Measurements from ENCODE around the gene OR5AN1. TPM values are rescaled to one million over a fixed set of nuclear protein-coding genes. Genes with fewer than 3 reads are reported as not detected.
A peak's percentile ranks its signal among the peaks of the same experiment; 100 is the strongest.

The OR5AN1 gene
- total RNA-seq, 2 experiments from 2014 or later, result not detected

DNA sequence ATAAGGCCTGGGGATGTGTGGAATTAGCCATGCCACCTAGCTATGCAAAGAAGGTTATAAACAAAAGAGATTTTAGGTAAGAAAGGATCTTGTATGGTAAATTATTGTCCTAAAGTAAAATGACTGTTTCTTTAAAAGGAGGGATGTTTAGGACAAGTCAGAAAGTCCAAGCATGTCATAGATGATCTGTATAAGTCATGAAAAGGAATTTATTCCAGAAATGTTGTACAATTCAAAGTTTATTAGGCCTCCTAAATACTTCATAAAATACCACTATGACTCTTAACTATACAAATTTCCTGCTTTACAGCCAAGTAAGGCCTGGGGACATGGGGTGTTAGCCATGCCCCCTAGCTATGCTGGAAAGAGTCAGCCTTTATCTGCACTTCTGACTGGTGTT, 44.9 kb downstream of the OR5AN1 start:
- ChIA-PET CTCF (ENCODE audit: unreplicated experiment) (no interaction called here), POLR2A (interaction anchor here (0.8 kb wide), 1 partner anchor 31 kb away, joined by 4 read pairs; no protein-coding TSS in a partner anchor)
- TF ChIP-seq, protein P1, sequence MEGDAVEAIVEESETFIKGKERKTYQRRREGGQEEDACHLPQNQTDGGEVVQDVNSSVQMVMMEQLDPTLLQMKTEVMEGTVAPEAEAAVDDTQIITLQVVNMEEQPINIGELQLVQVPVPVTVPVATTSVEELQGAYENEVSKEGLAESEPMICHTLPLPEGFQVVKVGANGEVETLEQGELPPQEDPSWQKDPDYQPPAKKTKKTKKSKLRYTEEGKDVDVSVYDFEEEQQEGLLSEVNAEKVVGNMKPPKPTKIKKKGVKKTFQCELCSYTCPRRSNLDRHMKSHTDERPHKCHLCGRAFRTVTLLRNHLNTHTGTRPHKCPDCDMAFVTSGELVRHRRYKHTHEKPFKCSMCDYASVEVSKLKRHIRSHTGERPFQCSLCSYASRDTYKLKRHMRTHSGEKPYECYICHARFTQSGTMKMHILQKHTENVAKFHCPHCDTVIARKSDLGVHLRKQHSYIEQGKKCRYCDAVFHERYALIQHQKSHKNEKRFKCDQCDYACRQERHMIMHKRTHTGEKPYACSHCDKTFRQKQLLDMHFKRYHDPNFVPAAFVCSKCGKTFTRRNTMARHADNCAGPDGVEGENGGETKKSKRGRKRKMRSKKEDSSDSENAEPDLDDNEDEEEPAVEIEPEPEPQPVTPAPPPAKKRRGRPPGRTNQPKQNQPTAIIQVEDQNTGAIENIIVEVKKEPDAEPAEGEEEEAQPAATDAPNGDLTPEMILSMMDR (conservative IDR thresholded peaks at IDR 0.05; ENCODE audit: low read length), result no peak
- no peak for TF ChIP-seq EZH2phosphoT487 (IDR thresholded peaks at IDR 0.05; ENCODE audit: borderline replicate concordance, low read depth, low read length)

DNA sequence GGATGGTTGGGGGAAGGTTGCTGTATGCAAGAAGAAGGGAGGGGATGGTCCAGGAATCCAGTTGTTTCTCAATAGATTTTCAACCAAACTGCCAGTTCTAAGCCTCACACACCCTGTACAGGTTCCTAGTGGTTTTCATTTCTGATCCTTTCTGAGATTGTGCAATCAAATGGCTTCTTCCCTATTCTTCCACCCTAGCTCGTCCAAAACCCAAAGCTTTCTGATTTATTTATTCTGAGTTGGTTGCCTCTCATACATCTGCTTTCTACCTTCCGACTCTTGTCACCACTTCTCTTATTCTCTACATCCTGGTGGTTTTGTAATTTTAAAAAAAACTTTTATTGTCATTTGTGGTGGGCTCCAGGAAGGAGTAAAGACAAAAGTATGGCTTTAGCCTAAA, 55.0 kb downstream of the OR5AN1 start:
- ChIA-PET CTCF (ENCODE audit: unreplicated experiment) (no interaction called here), POLR2A (no interaction called here)
- Histone ChIP-seq H3K4me3 (ENCODE audit: low read depth, low read length, poor library complexity, severe bottlenecking) (no peak overlapping the region), H3K36me3 (ENCODE audit: insufficient read depth, low read length) (no peaks in the 10 kb centered on the region), H3K27ac (ENCODE audit: low read depth, low read length, poor library complexity, severe bottlenecking) (no peak overlapping the region), H3K79me2 (ENCODE audit: insufficient read depth, low read depth, low read length) (no peaks in the 10 kb centered on the region), H3K4me1 (ENCODE audit: insufficient read depth, low read length, poor library complexity, severe bottlenecking) (no peaks in the 10 kb centered on the region), H3K4me2 (ENCODE audit: low read length) (no peak overlapping the region), H2AFZ (ENCODE audit: low read length) (no peak overlapping the region), H4K20me1 (ENCODE audit: insufficient read depth, low read length) (no peaks in the 10 kb centered on the region), H3K9me3 (ENCODE audit: low read length) (no peaks in the 10 kb centered on the region), H3K9me2 (ENCODE audit: insufficient read depth, low read length) (no peaks in the 10 kb centered on the region)
- TF ChIP-seq EZH2phosphoT487 (IDR thresholded peaks at IDR 0.05; ENCODE audit: borderline replicate concordance, low read depth, low read length), result no peak
- TF ChIP-seq, protein P1 (conservative IDR thresholded peaks at IDR 0.05; ENCODE audit: low read length), result no peak
- no TSS peak for BruUV-seq (replicated peaks)
- DNase-seq (ENCODE audit: low spot score), result no peak
- intact Hi-C loops (cut with micrococcal nuclease; ENCODE audit: unreplicated experiment), result no loop called here

More for the DNA sequence above, 44.9 kb downstream of the OR5AN1 start:
- Histone ChIP-seq H3K27ac (ENCODE audit: low read depth, low read length, poor library complexity, severe bottlenecking) (no peak overlapping the region), H4K20me1 (ENCODE audit: insufficient read depth, low read length) (no peaks in the 10 kb centered on the region), H3K4me1 (ENCODE audit: insufficient read depth, low read length, poor library complexity, severe bottlenecking) (no peaks in the 10 kb centered on the region), H3K9me3 (ENCODE audit: low read length) (peaks cover 22% of the 10 kb centered on the region), H3K9me2 (ENCODE audit: insufficient read depth, low read length) (no peaks in the 10 kb centered on the region), H3K4me2 (ENCODE audit: low read length) (no peak overlapping the region), H3K79me2 (ENCODE audit: insufficient read depth, low read depth, low read length) (no peaks in the 10 kb centered on the region), H3K36me3 (ENCODE audit: insufficient read depth, low read length) (no peaks in the 10 kb centered on the region), H2AFZ (ENCODE audit: low read length) (no peak overlapping the region), H3K4me3 (ENCODE audit: low read depth, low read length, poor library complexity, severe bottlenecking) (no peak overlapping the region)
- intact Hi-C loops (cut with micrococcal nuclease; ENCODE audit: unreplicated experiment), result no loop called here
- DNase-seq (ENCODE audit: low spot score), result peak; percentile 28
- no TSS peak for BruUV-seq (replicated peaks)

DNA sequence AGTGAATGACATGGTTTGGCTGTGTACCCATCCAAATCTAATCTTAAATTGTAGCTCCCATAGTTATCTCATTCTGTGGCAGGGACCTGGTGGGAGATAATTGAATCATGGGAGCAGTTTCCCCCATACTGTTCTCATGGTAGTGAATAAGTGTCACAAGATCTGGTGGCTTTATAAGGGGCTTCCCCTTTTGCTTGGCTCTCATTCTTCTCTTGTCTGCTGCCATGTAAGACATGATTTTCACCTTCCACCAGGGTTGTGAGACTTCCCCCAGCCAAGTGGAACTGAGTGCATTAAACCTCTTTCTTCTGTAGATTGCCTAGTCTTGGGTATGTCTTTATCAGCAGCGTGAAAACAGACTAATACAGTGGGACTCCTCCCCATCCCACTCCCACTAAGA, 56.4 kb downstream of the OR5AN1 start:
- ChIA-PET CTCF (ENCODE audit: unreplicated experiment) (interaction anchor here (0.6 kb wide), 1 partner anchor 889 kb away, joined by 3 read pairs; no protein-coding TSS in a partner anchor), POLR2A (no interaction called here)
- no peak overlapping the region for H3K4me3 ChIP-seq (ENCODE audit: low read depth, low read length, poor library complexity, severe bottlenecking)
- no peaks in the 10 kb centered on the region for H3K9me2 ChIP-seq (ENCODE audit: insufficient read depth, low read length)
- no peak overlapping the region for H3K4me2 ChIP-seq (ENCODE audit: low read length)
- no peaks in the 10 kb centered on the region for H3K4me1 ChIP-seq (ENCODE audit: insufficient read depth, low read length, poor library complexity, severe bottlenecking)
- no peak overlapping the region for H3K27ac ChIP-seq (ENCODE audit: low read depth, low read length, poor library complexity, severe bottlenecking)
- no peaks in the 10 kb centered on the region for H3K9me3 ChIP-seq (ENCODE audit: low read length)
- intact Hi-C loops (cut with micrococcal nuclease; ENCODE audit: unreplicated experiment), result no loop called here
- no peak overlapping the region for H2AFZ ChIP-seq (ENCODE audit: low read length)
- H3K79me2 ChIP-seq (ENCODE audit: insufficient read depth, low read depth, low read length), result no peaks in the 10 kb centered on the region
- TF ChIP-seq, protein P1 (conservative IDR thresholded peaks at IDR 0.05; ENCODE audit: low read length), result no peak
- TF ChIP-seq EZH2phosphoT487 (IDR thresholded peaks at IDR 0.05; ENCODE audit: borderline replicate concordance, low read depth, low read length), result no peak
- no TSS peak for BruUV-seq (replicated peaks)
- no peaks in the 10 kb centered on the region for H4K20me1 ChIP-seq (ENCODE audit: insufficient read depth, low read length)
- no peaks in the 10 kb centered on the region for H3K36me3 ChIP-seq (ENCODE audit: insufficient read depth, low read length)
- DNase-seq (ENCODE audit: low spot score), result no peak
